Kidney (tissue), 14 donors: ENCODE data around the gene MAST2. TPM values are rescaled to one million over a fixed set of nuclear protein-coding genes. Genes with fewer than 3 reads are reported as not detected.
"Not testable (repeated sequence)": the region's sequence is repeated elsewhere in the genome, so short reads cannot be mapped to it uniquely, and the experiment has no call there.

Experiments
- DNase-seq, 5 donors: peaks; one replicate each; pipeline ENCODE4 v3.0.0-alpha.2; 2013 to 2020
- FAIRE-seq: peaks from 2 replicates; lab custom pipeline; 2012; peaks lifted over from hg19 to GRCh38; lab: Jason Lieb, UNC
- H3K27ac ChIP-seq, 2 donors: one replicate each; pipeline ENCODE4 v1.7.0; 2013; ENCODE audit warnings: low read depth in 2 of 2, low read length in 2 of 2, inconsistent platforms in 1 of 2
- H3K27me3 ChIP-seq: one replicate; pipeline ENCODE4 v1.7.1; 2013; ENCODE audit warnings: low read length, inconsistent platforms; ENCODE audit not compliant: control insufficient read depth, insufficient read depth
- H3K36me3 ChIP-seq, 3 donors: one replicate each; pipeline versions ENCODE4 v1.7.0 to v1.7.1; 2013; ENCODE audit warnings: low read length in 3 of 3, control low read depth in 1 of 3, inconsistent platforms in 1 of 3; ENCODE audit not compliant: insufficient read depth in 3 of 3, control insufficient read depth in 2 of 3
- H3K4me1 ChIP-seq, 3 donors: one replicate each; pipeline versions ENCODE4 v1.7.0 to v1.7.1; 2013; ENCODE audit warnings: low read length in 3 of 3, inconsistent platforms in 1 of 3, low read depth in 1 of 3; ENCODE audit not compliant: control insufficient read depth in 2 of 3, insufficient read depth in 2 of 3
- H3K4me3 ChIP-seq, 3 donors: one replicate each; pipeline versions ENCODE4 v1.7.0 to v1.8.1; 2013; ENCODE audit warnings: low read length in 3 of 3, control low read depth in 1 of 3, inconsistent platforms in 1 of 3
- H3K9ac ChIP-seq, 3 donors: one replicate each; pipeline versions ENCODE4 v1.7.0 to v1.7.1; 2013; ENCODE audit warnings: low read length in 3 of 3, control low read depth in 1 of 3, inconsistent platforms in 1 of 3
- H3K9me3 ChIP-seq, 3 donors: one replicate each; pipeline versions ENCODE4 v1.7.0 to v1.7.1; 2013; ENCODE audit warnings: low read length in 3 of 3, control low read depth in 1 of 3, inconsistent platforms in 1 of 3; ENCODE audit not compliant: control insufficient read depth in 2 of 3, insufficient read depth in 1 of 3
- intact Hi-C: fragments of 100-400 bp; cut with DNase I; formaldehyde crosslinking; loops from one replicate; pipeline ENCODE4 v1.11.1; 2022
- polyA plus RNA-seq: library from polyadenylated mRNA; stranded (reverse); fragments of 350-450 nt; fragmentation: Illumina TruSeq; extraction: RNeasy Lipid Tissue Mini Kit (QIAGEN cat#74804); gene quantifications from one replicate; pipeline ENCODE4 v1.2.3, GENCODE V29; 2014; ENCODE audit warnings: low read depth, low replicate concordance; ENCODE audit not compliant: insufficient read depth
- total RNA-seq: library from RNA; stranded (reverse); fragmentation: NEBNext Ultra II Directional; extraction: Animal tissue kit (Norgen Biotek cat#: 25700); gene quantifications from one replicate; pipeline ENCODE4 v1.2.1, GENCODE V29; 2021
- TF ChIP-seq, protein P1 (sequence below): IDR thresholded peaks from 3 replicates; pipeline ENCODE4 v1.5.1; 2012; ENCODE audit warnings: mild to moderate bottlenecking, moderate library complexity, borderline replicate concordance; ENCODE audit not compliant: insufficient read depth; ENCODE audit errors: extremely low read depth
- donor health status: control.
- donor health status: control.
- donor health status: control.
- donor health status: control.
- donor health status: control.
- donor health status: DM: yes; HTN: yes; CAD: no.
- donor health status: Normal renal cell carcinoma (clear cell type).

Gene MAST2
- total and polyA plus RNA-seq, 2 donors from 2014 or later, result 7.6 to 17.9 TPM

DNA sequence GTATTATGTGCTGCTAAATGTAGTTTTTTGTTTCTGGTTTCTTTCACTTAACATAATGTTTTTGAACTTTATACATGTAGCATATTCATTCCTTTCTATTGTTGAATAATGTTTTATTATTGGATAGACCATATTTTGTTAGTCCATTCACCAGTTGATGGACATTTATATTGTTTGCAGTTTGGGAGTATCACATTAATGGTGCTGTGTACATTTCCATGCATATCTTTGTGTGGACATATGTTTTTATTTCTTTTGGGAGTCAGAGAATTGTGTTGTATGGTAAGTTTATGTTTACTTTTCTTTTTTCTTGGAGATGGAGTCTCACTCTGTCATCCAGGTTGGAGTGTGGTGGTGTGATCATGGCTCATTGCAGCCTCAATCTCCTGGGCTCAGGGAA, 134.6 kb downstream of the MAST2 start:
- no peak overlapping the region for H3K4me3 ChIP-seq
- H3K4me1 ChIP-seq, result no peaks in the 10 kb centered on the region
- intact Hi-C loops, result no loop called here
- no peak overlapping the region for H3K27ac ChIP-seq
- DNase-seq (no peak), FAIRE-seq (no peak)
- H3K9me3 ChIP-seq, result no peaks in the 10 kb centered on the region
- no peaks in the 10 kb centered on the region for H3K27me3 ChIP-seq
- no peak overlapping the region for H3K9ac ChIP-seq
- H3K36me3 ChIP-seq, result no peaks in the 10 kb centered on the region
- TF ChIP-seq, protein P1, sequence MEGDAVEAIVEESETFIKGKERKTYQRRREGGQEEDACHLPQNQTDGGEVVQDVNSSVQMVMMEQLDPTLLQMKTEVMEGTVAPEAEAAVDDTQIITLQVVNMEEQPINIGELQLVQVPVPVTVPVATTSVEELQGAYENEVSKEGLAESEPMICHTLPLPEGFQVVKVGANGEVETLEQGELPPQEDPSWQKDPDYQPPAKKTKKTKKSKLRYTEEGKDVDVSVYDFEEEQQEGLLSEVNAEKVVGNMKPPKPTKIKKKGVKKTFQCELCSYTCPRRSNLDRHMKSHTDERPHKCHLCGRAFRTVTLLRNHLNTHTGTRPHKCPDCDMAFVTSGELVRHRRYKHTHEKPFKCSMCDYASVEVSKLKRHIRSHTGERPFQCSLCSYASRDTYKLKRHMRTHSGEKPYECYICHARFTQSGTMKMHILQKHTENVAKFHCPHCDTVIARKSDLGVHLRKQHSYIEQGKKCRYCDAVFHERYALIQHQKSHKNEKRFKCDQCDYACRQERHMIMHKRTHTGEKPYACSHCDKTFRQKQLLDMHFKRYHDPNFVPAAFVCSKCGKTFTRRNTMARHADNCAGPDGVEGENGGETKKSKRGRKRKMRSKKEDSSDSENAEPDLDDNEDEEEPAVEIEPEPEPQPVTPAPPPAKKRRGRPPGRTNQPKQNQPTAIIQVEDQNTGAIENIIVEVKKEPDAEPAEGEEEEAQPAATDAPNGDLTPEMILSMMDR, result no peak

DNA sequence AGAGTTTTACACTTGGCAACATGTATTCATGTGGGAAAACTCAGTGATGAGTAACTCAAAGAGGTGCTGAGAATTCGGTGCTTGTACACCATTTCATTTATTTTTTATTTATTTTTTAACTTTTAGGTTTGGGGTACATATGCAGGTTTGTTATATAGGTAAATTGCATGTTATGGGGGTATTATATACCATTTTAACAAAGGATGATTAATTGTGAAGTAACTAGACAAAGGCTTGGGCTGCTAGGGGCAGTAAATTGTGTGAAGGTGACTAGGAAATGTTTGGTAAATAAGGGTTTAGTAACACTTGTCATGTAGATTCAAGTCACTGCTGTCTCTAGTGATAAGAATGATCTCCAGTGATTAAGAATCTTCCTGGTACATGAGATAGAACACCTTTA, 139.0 kb downstream of the MAST2 start:
- intact Hi-C loops, result no loop called here
- no peak for DNase-seq
- Histone ChIP-seq H3K27ac (no peak overlapping the region), H3K9ac (no peak overlapping the region), H3K4me3 (no peak overlapping the region), H3K36me3 (no peaks in the 10 kb centered on the region), H3K4me1 (no peaks in the 10 kb centered on the region), H3K9me3 (no peaks in the 10 kb centered on the region), H3K27me3 (no peaks in the 10 kb centered on the region)
- TF ChIP-seq, protein P1, result no peak
- FAIRE-seq, result no peak

DNA sequence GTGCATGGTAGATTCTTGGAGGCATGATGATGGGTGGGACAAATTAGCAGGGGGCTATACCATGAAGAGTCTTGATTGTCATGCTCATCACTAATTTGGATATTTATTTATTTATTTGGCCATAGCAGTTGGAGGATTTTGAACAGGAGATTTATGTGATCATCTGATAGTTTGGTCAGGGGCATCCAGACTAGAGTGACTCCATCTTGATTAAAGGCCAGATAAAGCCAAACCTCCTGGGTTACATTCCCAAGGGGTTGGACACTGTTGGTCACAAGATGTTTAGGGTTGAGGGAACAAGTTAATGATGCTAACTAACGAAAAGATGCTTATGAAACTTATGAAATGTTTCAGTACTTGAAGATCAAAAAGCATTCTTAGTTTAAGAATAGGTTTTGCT, 139.8 kb downstream of the MAST2 start:
- TF ChIP-seq, protein P1, result no peak
- no peaks in the 10 kb centered on the region for H3K9me3 ChIP-seq
- intact Hi-C loops, result no loop called here
- H3K27me3 ChIP-seq, result no peaks in the 10 kb centered on the region
- no peak overlapping the region for H3K4me3 ChIP-seq
- no peaks in the 10 kb centered on the region for H3K36me3 ChIP-seq
- H3K27ac ChIP-seq, result no peak overlapping the region
- H3K9ac ChIP-seq, result no peak overlapping the region
- H3K4me1 ChIP-seq, result no peaks in the 10 kb centered on the region
- FAIRE-seq (no peak), DNase-seq (no peak)

DNA sequence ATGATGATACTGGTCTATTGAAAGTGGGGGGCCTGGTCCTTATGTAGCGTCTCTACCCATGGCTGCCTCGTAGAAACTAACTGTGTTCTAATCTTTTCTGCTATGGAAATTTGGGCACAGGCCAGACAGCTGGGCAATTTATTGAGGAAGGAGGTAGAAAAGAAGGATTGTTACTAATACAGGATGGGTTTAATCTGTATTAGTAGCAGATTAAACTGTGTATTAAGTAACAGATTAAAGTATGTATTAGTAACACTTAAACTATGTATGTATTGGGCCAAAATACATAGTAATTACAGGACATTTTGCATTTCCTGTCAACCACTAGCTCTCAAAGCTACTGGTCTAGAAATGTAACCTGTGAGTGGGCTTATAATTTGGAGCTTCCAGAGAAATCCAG, 142.0 kb downstream of the MAST2 start:
- DNase-seq (peak in 1 of 5 donors; percentile 43), FAIRE-seq (no peak)
- intact Hi-C loops, result no loop called here
- Histone ChIP-seq H3K36me3 (no peaks in the 10 kb centered on the region), H3K27ac (no peak overlapping the region), H3K4me1 (no peaks in the 10 kb centered on the region), H3K9ac (no peak overlapping the region), H3K9me3 (no peaks in the 10 kb centered on the region), H3K27me3 (no peaks in the 10 kb centered on the region), H3K4me3 (no peak overlapping the region)
- TF ChIP-seq, protein P1, result no peak

DNA sequence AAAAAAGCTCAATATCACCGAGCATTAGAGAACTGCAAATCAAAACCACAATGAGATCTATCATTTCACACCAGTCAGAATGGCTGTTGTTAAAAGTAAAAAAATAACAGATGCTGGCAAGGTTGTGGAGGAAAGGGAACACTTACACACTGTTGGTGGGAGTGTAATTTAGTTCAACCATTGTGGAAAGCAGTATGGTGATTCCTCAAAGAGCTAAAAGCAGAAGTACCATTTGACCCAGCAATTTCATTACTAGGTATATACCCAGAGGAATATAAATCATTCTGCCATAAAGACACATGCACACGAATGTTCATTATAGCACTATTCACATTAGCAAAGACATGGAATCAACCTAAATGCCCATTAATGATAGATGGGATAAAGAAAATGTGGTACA, 146.1 kb downstream of the MAST2 start:
- DNase-seq, H3K4me3 ChIP-seq, H3K36me3 ChIP-seq, H3K27ac ChIP-seq, H3K9ac ChIP-seq, intact Hi-C loops, H3K27me3 ChIP-seq, FAIRE-seq, H3K9me3 ChIP-seq, H3K4me1 ChIP-seq: not testable (repeated sequence)
